ENCODE measurements around the gene PHF3.

PHF3 gene

DNA sequence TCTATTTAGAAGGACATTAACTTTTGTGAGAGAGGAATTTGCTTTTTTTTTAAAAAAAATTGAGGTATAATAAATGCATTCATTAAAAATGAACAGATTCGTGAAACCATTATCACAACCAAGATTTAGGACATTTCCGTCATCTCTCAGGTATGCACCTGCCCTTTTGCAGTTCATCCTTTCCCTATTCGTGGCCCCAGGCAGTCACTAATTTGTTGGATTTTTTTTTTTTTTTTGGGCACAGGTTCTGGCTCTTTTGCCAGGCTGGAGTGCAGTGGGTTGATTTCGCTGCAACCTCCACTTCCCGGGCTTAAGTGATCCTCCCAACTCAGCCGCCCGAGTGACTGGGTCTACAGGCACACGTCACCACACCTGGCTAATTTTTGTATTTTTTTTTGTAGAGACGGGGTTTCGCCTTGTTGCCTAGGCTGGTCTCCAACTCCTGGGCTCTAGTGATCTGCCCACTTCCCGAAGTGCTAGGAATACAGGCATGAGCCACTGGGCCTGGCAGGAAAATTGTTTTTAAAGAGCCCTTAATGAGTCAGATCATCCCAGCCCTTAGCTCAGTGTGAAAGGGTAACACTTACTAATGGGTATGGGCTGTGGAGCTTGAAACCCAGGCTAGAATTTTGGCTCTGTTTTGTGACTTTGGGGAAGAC is 9.2 kb downstream of the PHF3 start:
- no peak for DNase-seq

DNA sequence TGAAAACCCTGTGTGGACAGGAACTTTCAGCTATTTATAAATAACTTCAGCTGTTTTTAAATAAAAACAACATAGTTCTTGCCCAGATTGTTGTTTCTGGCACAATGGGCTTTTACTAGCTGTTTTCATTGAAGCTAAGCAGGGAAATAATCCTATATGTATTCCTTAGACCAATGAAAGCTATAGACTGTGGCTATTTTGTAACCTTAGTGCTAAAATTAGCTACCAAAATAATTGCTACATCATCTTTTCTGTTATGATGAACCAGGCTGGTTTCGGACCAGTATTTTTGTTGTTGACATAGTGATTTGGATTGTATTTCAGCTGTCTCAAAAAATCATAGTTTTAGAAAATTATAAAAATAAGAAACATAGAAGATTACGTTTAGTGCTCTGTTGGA is 13.7 kb downstream of the PHF3 start:
- no peak for DNase-seq

DNA sequence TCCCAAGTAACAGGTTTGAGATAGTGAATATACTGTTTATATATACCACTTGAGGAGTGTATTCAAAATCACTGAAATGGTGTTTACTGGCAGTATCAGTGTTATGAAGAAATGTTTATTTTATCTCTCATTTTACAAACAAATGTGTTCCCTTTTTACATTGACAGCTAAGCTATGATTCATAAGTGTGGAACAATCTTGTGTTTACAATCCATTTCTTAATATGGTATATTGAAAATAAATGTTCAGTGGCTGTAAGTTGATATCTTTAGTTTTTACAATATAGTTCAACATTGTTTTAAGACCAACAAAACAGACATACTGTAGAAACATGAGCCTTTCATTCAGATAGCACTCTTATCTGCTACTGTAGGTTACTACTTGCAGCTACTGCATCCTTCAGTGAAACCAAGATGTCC is 14.3 kb downstream of the PHF3 start:
- no peak for DNase-seq

DNA sequence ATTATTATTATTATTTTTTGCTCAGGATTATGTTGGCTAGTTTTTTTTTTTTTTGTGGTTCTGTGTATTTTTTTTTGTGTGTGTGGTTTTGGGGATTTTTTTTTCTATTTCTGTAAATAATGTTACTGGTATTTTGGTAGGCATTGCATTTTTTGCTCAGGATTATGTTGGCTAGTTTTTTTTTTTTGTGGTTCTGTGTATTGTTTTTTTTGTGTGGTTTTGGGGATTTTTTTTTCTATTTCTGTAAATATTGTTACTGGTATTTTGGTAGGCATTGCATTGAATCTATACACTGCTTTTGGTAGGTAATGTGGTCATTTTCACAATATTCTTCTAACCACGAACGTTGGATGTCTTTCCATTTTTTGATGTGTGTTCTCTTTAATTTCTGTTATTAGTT is 17.4 kb downstream of the PHF3 start:
- no peak for DNase-seq

DNA sequence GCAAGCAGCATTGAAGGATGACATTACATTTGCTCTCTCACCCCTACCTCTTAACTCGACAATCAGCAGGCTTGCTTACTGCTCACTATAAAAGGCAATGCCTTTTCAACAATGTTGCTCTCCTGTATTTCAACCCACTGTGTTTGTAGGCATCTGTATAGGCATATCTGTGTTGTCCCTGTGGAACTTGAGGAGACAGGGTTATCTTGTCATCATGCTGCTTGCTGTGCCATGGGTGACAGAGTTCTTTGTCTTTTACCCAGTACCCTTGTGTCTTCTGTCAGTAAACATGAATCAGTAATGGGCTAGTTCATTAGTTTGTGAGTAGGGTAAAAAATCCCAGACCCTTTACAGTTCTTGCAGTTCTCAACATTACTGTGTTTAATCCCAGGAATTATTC is 25.2 kb downstream of the PHF3 start:
- DNase-seq, result no peak

DNA sequence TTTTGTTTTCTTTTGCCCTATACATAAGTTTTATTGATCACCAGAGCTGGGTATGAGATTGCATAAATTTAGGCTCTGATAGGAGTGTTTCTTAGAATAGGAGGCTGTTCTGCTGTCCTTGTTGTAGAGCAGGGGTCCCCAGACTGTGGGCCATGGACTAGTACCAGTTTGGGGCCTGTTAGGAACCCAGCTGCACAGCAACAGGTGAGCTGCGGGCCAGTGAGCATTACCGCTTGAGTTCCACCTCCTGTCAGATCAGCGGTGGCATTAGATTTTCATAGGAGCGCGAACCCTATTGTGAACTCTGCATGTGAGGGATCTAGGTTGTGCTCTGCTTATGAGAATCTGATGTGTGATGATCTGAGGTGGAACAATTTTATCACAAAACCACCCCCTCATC is 26.2 kb downstream of the PHF3 start:
- DNase-seq, result no peak

DNA sequence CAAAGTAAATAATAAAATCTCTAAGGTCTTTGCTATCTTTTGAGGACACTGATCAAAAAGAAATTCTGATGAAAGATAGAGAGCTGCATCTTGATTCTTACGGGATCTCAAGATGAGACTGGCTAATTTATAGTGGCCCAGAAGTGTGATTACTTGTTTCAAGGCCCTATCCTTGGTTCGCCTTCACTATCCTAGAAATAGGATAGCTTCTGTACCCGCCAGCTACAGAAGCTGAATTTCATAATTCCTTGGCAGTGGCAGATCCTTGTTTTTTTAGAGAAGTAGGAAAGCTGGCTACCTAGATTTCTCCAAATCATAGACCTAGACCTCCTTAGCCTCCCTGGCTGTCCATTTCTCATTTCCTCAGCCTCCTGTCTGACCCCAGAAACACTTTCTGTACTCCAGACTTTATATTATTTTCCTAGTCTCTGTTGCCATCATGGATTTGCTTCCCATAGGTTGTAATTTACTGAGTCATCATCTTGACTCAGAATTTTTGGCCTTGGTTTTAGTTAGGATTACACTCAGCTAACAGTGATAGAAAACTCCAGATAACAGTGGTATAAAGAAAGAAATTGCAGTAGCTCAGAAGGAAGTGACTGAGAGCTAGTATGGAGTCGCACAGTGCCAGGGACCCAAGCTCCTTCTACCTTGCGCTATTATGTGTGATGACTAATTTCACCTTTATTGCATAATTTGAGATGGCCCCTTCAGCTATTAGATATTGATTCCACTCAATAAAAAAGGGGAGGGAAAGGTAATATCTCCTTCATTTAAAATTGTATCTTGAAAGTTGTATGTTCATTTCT is 27.7 kb downstream of the PHF3 start:
- no peak for DNase-seq

DNA sequence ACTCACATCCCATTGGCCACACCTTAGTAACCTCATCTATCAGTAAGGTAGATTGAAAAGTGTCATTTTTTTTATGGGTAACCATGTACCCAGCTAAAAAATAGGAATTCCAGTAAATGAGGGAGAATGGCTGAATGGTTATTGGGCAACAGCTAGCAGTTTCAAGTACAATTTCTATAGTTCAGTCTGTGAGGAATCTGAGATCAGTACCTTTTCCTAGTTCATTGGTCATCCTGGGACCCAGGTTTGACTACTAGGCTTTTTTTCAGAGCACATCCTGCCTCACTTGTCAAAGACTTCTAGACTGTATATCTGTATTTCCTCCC is 28.3 kb downstream of the PHF3 start:
- no peak for DNase-seq

DNA sequence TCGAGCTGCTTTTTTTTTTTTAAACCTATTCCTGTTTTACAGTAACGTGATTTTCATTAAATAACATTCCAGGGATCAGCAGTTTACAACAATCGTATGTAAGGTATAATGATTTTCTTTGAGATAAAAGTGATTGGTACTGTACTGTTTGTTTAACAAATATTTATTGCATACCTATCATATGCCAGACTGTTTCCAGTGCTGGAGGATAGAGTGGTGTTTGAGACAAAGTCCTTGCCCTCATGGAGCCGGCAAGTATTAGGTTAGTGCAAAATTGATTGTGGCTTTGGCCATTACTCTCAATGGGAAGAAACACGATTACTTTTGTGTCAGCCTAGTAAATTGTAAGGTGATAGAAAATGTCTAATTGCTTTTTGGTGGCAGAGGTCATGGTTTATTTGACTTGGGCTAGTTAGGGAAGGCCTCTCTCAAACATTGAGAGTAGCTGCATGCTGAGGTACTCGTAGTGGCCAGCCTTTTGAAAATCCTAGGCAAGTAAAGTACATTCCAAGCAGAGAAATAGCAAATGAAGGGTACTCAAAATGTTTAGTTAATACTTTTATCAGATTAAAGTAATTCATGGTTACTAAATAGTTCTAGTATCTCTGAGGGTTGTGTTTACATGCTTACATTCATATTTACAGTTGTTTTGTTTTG is 35.6 kb downstream of the PHF3 start:
- no peak for DNase-seq

DNA sequence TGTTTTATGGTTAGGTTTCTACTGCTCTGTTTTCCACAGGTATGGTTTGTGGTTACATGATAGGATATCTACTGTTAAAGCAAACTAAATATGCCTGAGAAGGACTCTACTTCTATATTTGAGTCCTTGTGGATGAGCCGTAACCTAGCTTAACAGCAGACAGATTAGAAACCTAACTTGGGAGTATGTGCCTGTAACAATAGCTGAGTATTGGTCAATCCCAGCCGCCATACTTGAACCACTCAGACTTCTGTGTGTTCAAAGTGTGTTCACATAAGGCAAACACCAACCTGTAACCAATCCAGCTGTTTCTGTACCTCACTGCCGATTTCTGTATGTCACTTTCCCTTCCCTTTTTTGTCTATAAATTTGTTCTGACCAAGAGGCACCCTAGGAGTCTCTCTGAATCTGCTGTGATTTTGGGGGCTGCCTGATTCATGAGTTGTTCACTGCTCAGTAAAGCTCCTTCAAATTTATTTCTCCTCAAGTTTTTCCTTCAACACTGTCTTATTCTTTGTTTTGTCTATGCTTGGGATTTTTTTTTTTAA is 37.1 kb downstream of the PHF3 start:
- DNase-seq, result no peak

DNA sequence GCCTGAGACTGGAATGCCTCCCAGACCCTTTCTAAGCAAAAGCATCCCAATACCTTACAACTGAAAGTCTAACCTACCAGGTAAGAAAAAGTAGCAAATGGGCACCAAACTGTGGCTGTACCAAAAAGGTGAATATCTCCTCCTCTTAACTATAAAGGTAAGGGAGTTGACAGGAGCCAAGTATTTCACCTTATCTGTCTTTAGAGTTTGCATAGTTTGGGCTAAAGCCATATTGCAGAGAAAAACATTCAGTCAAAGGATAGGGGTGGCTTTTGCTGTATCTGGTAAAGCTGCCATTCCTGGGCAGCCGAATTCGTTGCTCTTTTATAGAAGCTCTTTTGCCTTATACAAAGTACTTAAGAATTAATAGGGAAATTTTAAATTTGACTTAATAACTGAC is 38.1 kb downstream of the PHF3 start:
- no peak for DNase-seq

DNA sequence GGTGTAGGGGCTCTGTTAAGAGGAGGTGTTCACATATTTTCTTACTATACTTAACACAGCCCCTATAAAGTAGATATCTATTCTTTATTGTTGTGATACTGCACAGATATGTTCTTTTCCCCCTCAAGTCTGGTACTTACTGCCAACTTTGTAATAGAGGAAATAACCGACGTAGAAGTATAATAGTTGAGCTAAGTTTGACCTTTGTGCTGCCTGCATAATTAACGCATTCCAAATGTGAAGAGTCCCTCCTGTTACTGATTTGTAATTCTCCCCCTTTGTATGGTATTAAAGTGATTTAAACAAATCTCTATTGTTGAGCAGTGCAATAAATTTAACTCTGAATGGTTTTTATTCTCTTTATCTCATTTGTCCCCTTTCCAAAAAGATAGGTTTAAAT is 39.0 kb downstream of the PHF3 start:
- no peak for DNase-seq

DNA sequence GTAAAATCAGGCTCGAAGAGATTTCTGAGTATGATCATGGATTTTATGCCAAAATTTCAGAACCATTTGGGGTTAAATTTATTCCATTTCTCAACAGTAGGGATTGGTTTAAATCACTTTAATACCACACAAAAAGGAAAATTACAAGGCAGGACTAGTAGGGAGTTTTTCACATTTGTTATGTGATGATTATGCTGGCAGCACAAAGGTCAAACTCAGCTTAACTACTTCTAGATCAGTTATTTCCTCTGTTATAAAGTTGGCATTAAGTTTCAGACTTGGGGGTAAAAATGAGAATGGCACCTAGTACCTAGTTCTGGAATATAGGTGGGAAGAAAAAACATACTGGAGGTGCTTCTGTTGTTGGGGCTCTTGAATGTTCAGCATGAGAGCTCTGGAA is 39.5 kb downstream of the PHF3 start:
- DNase-seq, result no peak

DNA sequence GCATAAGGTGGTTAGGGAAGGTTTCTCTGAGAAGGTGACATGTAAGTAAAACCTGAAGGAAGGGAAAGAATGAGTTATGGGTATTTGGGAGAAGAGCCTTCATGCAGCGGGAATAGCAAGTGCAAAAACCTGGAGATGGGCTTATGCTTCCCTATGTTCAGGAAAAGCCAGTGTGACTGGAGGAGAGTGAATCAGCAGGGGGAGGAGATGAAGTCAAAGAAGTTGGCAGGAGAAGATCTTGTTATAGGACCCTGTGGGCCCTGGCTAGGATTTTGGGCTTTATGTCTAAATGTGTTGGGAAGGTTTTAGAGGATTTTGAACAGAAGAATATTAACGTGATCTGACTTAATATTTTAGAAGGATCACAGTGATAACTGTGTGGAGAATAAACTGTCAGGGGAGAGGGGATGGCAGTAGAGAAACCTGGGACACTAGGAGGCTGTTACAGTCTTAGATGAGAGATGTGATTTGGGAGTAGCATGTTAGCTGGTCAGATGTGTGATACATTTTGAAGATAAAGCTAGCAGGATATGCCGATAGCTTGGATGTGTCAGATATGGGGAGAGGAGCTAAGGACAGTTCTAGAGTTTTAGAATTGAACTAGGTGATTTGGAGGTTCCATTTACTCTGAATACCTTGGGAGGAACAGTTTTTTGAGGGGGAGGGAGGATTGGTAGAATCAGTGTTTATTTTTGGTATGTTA is 41.0 kb downstream of the PHF3 start:
- no peak for DNase-seq

DNA sequence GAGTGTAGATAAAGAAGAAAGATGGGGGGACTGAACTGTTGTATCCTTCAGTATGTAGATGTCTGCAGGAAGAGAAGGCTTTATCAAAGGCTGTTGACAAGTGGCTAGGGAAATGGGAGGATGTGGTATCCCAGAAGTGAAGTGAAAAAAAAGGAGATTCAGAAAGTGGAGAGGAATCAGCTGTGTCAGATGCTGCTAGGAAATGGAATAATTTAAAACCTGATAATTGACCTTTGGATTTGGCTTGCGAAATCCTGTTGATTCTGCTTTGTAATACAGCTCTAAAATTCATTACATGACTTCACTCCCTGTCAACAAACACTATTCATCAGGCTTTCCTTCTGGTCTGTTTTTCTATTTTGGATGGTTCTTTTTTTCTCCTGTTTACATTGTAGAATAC is 41.7 kb downstream of the PHF3 start:
- DNase-seq, result no peak

DNA sequence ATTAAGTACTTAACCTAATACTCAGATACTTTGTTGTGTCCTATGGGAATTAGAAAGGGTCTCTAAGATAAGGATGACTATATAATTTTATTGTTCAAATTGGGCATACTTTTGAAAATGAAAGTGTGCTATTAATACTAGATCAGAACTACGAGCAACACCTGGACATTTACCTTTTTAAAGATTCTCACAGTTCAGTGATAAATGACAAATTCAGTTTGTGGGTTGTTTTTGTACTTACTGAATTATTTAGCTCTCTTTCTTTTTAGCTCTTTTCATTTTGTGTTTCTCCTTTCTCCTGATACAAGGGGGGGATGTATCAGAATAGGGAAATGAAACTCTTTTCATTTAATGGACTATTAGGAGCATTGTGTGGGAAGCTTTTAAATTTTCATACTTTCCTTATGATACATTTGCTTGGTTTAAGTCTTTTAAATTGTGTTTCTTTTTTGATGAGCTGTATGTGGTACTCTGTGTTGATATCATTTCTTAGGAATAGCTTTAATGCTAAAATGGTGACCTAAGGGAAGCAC is 47.5 kb downstream of the PHF3 start:
- no peak for DNase-seq

DNA sequence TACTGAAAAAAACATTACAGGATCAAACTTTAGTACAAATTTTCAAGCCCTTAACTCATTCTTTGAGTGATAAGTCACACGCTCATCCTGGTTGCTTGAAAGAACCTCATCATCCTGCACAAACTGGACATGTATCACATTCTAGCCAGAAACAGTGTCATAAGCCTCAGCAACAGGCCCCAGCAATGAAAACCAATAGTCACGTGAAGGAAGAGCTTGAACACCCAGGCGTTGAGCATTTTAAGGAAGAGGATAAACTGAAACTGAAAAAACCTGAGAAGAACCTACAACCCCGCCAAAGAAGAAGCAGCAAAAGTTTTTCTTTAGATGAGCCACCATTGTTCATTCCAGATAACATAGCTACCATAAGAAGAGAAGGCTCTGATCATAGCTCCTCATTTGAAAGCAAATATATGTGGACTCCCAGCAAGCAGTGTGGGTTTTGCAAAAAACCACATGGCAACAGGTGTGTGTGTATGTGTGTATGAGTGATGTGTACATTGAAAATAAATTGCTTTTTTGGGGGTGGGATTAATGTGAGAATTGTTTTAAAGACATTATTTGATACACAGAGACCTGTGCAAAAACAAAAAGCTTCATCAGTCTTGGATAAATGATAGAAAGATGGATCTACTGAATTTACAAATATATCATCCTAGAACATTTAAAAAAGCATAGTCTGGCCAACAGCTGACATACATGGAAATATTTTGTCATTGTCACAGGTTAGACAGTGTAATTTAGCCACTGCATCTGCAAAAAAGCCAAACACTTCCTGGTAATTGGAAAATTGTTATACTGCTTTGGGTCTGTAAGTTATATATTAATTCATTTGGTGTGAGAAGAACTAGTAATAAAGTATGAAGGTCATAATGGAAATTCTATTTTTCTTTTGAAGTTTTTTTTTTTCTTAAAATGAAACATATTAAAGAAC is 50.1 kb downstream of the PHF3 start:
- no peak for DNase-seq

DNA sequence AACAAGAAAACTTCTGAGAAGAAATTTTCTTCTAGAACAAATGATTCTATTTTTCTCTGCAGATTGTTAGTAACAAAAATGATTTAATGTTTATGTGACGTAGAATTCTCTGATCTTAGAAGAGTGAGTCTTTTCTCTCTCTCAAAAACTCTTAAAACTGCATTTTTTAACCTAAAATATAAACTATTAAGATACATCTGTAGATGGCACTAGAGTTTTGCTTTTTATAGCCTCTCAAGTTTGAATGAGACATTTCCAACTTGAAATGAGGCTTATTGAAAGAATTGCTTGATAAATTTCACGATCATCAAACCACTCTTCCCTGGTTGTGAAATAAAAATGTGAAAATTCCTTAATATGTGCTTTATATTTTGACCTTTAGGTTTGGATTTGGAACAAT is 53.8 kb downstream of the PHF3 start:
- DNase-seq, result no peak

DNA sequence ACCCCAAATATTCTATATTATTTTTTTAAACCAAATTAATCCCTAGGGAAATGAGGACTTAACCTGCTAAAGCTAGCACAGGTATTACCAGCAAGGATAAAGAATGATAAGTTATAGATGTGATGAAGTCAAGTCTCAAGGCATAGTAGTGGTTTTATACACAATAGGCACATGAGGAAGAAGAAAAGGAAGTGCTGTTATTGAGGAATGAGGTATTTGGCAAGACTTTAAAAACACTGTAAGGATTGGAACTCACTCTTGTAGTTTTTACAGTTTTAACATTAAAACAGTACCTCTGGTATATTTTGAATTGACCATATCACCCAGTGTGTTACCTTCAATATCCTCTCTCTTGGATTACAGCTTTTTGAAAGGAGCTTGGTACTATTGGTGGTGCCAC is 54.6 kb downstream of the PHF3 start:
- no peak for DNase-seq

DNA sequence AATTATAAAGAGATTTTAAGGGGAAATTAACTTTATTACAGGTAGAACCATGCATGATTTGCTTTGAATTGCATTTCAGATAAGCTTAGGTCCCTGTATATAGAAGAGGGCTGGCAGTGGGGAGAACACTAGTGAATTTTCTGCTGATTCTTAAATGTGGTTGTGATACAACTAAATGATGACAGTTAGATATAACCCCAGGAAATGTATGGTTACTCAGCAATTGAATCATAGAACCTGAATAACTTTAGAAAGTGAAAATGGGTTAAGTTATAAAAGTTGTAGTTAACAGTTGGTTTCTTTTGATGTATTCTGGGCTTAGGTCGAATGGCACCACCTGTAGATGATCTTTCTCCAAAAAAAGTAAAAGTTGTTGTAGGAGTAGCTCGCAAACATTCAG is 70.1 kb downstream of the PHF3 start:
- no peak for DNase-seq

DNA sequence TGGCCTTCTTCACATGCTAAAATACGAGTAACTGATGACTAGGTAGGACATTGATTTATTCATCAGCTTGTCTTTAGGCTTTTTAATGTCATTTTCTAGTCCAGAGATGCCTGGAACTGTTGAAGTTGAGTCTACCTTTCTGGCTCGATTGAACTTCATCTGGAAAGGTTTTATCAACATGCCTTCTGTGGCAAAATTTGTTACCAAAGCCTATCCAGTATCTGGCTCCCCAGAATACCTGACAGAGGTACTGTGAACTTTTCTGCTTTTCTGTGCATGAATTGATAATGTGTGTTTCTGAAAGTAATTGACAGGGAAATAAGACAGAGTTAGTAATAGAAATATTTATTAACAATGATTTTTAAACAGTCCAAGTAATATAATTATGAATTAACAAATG is 71.0 kb downstream of the PHF3 start:
- DNase-seq, result no peak

DNA sequence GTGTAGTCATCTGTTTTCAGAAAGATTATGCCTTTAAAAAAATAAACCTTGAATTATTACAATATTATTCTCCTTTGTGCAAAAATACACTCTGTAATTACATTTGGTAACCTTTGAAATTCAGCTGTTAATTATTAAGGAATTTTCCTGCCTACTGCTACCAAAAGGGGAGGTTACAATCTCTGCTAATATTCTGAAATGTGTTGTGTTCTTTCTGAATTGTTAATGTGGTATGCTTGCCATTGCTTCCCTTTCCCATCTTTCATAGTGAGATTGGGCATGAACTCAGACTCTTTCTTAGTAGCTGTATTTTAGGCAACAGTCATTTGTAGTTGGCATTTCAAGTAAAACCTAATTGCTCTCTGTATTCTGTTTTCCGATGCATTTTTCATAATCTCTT is 73.0 kb downstream of the PHF3 start:
- no peak for DNase-seq
